ELF-1 (cell line): Measurements from ENCODE around the gene ATF7.
"Not testable (repeated sequence)": the region's sequence is repeated elsewhere in the genome, so short reads cannot be mapped to it uniquely, and the experiment has no call there.

Experiments used
- DNase-seq: peaks from one replicate; pipeline ENCODE4 v3.0.0-alpha.2; 2016; ENCODE audit warnings: low read depth, low spot score

Gene ATF7

GRCh38 chr12:53598971-53599370 is 27.2 kb downstream of the ATF7 start:
- DNase-seq = not testable (repeated sequence)

GRCh38 chr12:53596920-53597363 is 29.2 kb downstream of the ATF7 start:
- DNase-seq = no peak

DNA sequence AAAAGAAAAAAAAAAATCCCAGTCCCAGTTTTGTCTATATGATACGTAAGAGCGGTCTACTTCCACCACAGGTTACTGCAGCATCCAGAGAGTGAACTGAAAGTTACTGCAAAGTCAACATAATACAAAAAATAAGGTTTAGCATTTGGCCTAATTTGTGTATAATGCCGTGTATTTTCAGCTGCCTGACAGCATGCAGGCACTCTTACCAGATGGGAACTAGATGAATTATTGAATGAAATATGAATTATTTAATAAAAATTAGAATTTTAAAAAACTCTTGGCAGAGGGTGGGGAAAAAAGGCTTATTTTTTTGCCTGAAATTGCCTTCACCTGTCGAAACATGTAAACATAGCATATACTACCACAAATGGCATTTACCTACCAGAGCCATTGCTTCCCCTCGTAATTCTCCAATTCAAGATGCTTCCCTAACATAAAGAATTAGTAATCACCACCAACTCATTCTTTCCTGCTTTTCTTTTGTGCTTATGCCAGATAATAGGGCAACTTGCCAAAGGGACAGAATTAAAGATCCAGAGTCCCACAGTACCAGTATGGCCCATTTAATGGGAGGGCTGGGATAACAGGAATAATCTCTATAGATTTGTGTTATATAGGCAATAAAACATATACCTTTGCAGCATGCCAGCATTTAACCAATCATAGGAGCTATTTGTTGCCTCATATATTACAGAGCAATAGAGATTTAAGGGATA is 31.1 kb downstream of the ATF7 start:
- DNase-seq = no peak

DNA sequence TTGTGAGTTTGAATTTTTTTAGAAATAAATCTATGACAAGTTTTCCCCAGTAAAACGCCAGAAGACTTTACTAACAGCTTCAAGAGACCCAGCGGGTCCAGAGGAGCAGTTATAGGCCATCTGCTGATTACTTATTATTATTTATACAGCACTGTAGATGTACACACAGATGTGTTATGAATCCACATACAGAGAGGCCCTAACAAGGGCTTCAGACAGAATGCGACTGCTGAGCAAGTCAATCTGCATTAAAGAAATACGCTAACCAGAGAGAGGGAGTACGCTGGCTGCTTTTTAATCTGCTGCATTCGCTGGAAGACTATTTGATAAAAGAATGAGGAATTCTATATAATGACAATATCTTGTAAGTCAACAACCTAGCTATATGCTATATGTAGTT is 32.5 kb downstream of the ATF7 start:
- DNase-seq = no peak

GRCh38 chr12:53593031-53593430 is 33.2 kb downstream of the ATF7 start:
- DNase-seq = no peak

GRCh38 chr12:53592426-53592825 is 33.8 kb downstream of the ATF7 start:
- DNase-seq = no peak

DNA sequence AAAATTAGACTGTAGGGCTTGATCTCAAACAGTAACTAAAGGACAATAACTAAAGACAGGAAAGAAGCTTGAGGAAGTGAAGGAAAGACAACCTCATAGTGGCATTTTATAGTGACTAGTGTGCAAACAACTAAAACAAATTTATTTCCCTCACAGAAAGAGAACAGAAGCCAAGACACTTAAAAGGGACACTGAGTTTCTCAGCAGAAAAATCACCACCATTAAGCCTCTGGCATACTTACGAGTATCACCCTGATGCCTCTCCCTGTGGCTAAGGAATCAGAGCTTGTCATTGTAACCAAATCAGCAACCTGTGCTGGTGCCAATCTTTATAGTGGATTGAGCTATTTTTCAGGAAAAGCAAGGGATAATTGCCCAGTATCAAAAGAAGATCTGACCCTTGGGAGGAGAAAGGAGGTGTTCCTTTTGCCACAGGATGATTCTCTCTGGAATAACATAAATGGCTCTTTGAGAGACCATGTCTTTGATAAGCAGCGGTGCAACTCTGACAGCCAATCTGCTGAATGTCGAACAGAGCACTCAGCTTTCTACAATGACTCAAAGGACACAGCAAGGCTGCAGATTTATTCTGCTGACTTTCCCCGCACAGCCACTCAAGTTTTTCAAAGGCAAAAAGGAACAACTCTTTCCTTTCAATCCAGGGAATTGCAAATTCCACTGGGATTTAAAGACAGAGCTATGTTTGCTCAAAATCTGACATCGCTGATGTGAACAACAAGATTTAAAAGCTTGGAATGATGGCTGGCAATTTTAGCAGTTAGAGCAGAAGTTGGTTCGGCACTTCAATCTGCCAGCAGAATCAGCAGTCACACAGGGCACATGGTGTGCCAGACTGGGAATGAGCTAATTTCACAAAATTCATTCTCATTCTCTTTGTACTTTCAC is 34.6 kb downstream of the ATF7 start:
- DNase-seq = no peak

DNA sequence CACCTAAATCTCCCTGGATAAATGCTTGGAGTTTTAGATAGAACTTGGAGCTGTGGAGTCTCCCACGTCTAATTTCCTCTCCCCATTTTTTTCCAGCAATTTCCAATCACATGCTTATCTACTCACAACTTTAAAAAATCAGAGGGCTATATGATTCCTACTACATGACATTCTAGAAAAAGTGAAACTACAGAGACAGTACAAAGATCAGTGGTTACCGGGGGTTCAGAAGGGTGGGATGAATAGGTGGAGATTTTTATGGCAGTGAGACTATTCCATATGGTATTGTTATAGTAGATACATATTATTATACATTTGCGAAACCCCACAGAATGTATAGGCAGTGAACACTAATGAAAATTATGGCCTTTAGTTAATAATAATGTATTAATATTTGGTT is 35.5 kb downstream of the ATF7 start:
- no peak for DNase-seq

DNA sequence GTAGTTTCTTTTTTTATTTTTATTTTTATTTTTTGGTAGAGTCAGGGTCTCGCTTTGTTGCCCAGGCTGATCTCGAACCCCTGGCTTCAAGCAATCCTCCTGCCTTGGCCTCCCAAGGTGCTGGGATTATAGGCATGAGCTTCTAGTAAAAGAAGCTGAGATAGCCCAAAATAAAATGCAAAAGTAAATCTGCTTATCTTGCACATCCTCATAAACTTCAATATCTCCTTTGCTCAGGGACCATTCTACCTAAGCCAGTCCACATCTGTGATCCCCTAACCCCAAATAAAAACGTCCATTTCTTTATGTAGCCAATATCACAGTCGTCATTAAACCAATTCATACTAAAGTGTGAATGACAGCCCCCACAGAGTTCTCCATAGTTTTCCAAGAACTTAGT is 36.3 kb downstream of the ATF7 start:
- no peak for DNase-seq

DNA sequence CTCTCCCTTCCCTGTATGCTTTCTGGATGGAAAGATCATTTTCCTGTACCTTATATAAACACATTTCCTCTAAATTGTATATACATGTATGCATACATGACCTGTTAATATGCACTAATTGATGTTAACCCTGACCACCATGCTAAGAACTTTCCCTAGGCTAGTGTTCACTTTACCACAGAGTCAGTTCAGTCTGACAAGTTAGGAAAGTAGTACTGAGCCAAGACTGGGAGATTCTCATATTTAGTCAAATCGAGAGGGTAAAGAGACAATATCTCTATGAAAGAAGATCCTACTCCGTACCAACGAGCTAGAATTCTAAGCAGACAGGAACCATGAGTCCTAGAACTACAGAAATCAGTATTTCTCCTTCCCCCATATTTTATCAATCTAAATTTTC is 36.8 kb downstream of the ATF7 start:
- no peak for DNase-seq

DNA sequence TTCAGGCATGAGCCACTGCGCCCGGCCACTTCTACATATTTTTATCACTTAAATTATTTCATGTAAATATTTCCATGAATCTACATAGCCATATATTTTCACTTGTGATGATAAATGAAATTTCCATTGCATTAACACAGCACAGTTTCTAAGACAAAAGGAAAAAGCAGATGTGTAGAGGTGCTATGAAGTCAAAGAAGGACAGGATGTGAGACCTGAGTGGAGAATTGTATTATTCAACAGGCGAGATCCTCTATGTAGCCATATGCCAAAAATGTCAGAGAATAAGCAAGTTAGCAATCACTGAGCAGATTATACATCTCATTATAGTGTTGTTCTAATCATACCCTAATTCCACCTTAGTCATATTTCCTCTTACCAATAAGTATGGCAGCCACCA is 38.1 kb downstream of the ATF7 start:
- DNase-seq = no peak

GRCh38 chr12:53586745-53587144 is 39.4 kb downstream of the ATF7 start:
- DNase-seq = no peak

GRCh38 chr12:53585448-53586125 is 40.6 kb downstream of the ATF7 start:
- no peak for DNase-seq

GRCh38 chr12:53579545-53579955 is 46.6 kb downstream of the ATF7 start:
- no peak for DNase-seq

GRCh38 chr12:53578783-53579182 is 47.4 kb downstream of the ATF7 start:
- DNase-seq = peak; percentile 21

GRCh38 chr12:53577941-53578352 is 48.2 kb downstream of the ATF7 start:
- no peak for DNase-seq

DNA sequence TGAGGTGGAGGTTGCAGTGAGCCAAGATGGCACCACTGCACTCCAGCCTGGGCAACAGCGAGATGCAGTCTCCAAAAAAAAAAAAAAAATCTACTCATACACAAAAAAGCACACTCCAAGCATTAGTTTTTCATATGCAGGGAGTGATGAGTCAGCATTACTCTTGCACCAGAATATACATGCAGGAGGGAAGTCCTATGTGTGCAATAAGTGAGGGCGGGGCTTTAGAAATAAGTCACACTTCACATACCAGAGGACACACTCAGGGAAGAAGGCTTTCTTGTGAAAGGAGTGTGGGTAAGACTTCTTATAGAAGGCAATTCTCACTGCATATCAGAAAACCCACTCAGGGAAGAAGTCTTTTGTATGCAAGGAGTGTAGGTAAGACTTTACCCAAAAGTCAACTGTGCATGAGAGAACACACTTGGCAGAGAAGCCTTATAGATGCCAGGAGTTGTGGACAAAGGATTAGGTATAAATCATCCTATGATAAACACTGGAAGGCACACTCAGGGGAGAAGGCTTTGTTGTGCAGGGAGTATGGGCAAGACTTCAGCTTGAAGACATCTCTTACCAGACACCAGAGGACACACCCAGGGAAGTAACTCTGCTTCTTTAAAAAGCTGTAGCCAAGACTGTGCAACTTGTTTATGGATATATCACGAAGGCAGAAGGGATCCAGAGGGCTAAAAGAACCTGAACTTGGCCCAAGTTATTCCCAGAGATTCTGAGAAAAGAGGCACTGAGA is 50.5 kb downstream of the ATF7 start:
- DNase-seq = no peak

GRCh38 chr12:53572134-53572758 is 53.9 kb downstream of the ATF7 start:
- no peak for DNase-seq

DNA sequence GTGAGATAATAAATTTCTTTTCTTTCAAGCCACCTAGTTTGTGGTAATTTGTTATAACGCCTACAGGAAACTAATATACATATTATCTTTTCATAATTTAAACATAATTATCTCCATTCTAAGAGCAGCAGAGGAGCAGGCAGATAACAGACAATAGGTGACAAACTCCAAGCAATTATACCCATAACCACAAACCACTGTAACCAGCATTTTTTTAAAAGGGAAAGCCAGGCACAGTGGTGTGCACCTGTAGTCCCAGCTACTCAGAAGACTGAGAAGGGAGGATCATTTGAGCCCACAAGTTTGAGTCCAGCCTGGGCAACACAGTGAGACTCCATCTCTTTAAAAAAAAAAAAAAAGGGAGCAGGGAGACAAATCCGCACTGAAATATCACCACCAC is 54.9 kb downstream of the ATF7 start:
- no peak for DNase-seq

- DNase-seq = no peak
These were observed 57.2 kb downstream of the ATF7 start for GRCh38 chr12:53568809-53569557.
